ENCODE data around the gene CYP4A11. TPM values are rescaled to one million over a fixed set of nuclear protein-coding genes. Genes with fewer than 3 reads are reported as not detected.
"Not testable (repeated sequence)": the region's sequence is repeated elsewhere in the genome, so short reads cannot be mapped to it uniquely, and the experiment has no call there.

CYP4A11 gene
- total RNA-seq, 1 donor from 2014 or later, result not detected

DNA sequence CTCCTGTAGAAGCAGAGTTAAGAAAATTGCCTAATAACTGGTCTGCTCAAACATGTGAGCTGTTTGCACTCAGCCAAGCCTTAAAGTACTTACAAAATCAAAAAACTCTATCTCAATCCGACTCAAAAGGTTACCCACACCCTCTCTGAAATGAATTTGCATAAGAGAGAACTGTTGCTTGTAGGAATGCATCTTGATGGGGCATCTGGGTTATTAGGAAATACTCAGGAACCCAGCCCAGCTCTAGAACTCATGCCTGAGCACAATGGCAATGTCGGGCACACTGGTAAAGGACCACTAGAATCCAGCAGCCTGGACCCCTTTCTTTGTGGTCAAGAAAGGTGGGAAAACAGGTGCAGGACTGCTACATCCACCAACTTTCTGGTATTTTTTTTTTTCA is 6.4 kb upstream of the CYP4A11 start:
- H3K36me3 Mint-ChIP-seq (ENCODE audit: low read depth); DNase-seq (ENCODE audit: low spot score); H3K9me3 Mint-ChIP-seq; intact Hi-C loops (cut with micrococcal nuclease); H3K4me3 Mint-ChIP-seq; H3K27ac Mint-ChIP-seq: not testable (repeated sequence)
- Mint-ChIP-seq H3K27me3 (ENCODE audit: insufficient read depth) (peaks cover 12% of the 10 kb centered on the region), H3K4me1 (ENCODE audit: low read depth) (peaks cover 18% of the 10 kb centered on the region)

DNA sequence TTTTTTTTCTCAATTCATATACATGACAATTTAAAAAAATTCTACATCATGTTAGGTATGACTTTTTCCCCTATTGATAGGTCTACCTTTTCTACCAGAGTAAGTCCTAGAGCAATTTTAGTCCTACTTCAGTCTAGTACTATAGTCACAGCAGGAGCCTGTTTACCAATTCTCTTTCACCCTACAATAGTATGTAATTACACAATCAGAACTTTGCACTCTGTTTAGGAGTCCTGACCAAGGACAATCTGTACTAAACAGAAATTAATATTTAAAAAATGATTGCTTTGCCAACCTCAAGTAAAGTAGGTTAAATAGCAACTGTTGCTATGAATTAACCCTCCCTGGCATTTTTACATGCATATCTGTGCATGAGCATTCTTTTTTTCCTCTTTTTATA is 810 bp upstream of the CYP4A11 start:
- H3K9me3 Mint-ChIP-seq, result no peaks in the 10 kb centered on the region
- DNase-seq (ENCODE audit: low spot score), result no peak
- H3K27ac Mint-ChIP-seq, result no peak overlapping the region
- H3K36me3 Mint-ChIP-seq (ENCODE audit: low read depth), result no peaks in the 10 kb centered on the region
- H3K4me1 Mint-ChIP-seq (ENCODE audit: low read depth), result no peaks in the 10 kb centered on the region
- no peak overlapping the region for H3K4me3 Mint-ChIP-seq
- peaks cover 9% of the 10 kb centered on the region for H3K27me3 Mint-ChIP-seq (ENCODE audit: insufficient read depth)
- intact Hi-C loops (cut with micrococcal nuclease), result no loop called here

DNA sequence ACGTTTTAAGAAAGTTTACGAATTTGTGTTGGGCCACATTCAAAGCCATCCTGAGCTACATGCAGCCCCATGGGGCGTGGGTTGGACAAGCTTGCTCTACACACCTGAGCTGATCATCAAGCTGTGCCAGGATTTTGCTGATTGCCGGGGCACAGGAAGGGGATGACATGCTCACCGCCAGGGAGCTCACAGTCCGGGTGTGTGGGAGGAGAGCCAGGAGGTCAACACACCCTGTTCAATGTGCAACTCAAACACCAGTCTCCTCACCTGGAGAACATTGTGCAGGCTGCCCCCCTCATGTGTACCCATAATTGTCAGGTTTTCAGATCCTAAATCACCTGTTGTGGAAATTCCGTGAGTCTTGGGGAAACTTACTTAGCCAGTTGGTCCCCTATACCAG is 969 bp downstream of the CYP4A11 start:
- no peaks in the 10 kb centered on the region for H3K9me3 Mint-ChIP-seq
- no peak for DNase-seq (ENCODE audit: low spot score)
- H3K4me1 Mint-ChIP-seq (ENCODE audit: low read depth), result no peaks in the 10 kb centered on the region
- peaks cover 9% of the 10 kb centered on the region for H3K27me3 Mint-ChIP-seq (ENCODE audit: insufficient read depth)
- intact Hi-C loops (cut with micrococcal nuclease), result no loop called here
- no peak overlapping the region for H3K4me3 Mint-ChIP-seq
- no peaks in the 10 kb centered on the region for H3K36me3 Mint-ChIP-seq (ENCODE audit: low read depth)
- H3K27ac Mint-ChIP-seq, result no peak overlapping the region

DNA sequence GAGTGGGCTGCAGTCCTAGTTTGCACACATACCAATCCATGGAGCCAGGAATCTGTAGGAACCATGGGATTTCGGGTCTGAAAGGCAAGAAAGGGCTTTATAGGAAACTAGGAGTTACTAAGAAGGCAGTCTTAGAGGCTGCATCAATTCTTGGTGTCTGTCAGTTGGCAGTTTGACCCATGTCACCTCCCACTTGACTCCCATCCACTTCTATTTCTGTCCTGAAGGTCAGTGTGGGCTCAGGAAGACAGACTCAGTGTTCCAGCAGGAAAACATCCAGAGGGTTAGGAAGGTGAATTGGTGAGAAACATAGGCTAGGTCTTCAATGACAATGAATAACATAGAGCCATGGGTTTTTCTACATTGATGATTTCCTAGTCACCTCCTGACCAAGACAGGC is 4.0 kb downstream of the CYP4A11 start:
- Mint-ChIP-seq H3K27me3 (ENCODE audit: insufficient read depth) (peaks cover 3% of the 10 kb centered on the region), H3K9me3 (no peaks in the 10 kb centered on the region), H3K4me1 (ENCODE audit: low read depth) (no peaks in the 10 kb centered on the region), H3K27ac (no peak overlapping the region), H3K4me3 (no peak overlapping the region), H3K36me3 (ENCODE audit: low read depth) (no peaks in the 10 kb centered on the region)
- no peak for DNase-seq (ENCODE audit: low spot score)
- intact Hi-C loops (cut with micrococcal nuclease), result no loop called here

DNA sequence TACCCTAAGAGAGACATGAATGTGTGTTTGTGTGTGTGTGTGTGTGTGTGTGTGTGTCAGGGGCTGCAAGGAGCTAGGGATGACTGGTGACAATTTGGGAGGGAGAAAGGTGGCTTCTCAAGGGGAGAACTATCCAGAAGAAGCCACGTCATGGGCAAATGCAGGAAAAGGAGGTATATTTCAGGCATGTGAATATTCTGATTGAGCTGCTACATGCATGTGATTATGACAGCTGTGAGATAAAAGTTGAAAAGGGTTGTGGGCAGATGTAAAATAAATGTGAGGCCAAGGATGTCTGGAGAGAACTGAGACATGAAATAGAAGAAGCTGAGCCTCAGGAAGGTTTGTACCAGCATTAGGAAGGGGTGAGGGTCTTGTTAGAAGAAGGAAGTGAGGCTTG is 4.5 kb downstream of the CYP4A11 start:
- Mint-ChIP-seq H3K27me3 (ENCODE audit: insufficient read depth) (peaks cover 3% of the 10 kb centered on the region), H3K36me3 (ENCODE audit: low read depth) (no peaks in the 10 kb centered on the region)

DNA sequence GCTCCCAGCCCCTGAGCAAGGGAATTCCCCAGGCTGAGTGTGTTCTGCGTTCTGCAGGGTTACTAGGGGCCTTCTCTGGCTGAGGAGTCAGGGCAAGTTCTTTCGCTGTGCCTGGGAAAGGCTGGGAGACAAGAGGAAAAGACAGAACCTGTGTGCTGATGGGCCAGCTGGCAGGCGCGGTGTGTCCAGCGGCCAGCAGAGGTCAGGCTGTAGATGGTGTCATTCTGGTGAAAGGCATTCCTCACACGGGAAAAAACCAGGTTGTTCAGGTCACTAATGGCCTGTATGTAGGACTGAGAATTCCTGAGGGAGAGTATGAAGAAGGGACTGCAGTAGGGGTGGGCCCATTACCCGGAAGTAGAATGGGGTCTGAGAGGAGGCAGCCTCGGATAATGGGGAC is 6.4 kb downstream of the CYP4A11 start:
- intact Hi-C loops (cut with micrococcal nuclease); H3K36me3 Mint-ChIP-seq (ENCODE audit: low read depth); H3K27ac Mint-ChIP-seq; H3K4me1 Mint-ChIP-seq (ENCODE audit: low read depth); DNase-seq (ENCODE audit: low spot score); H3K4me3 Mint-ChIP-seq; H3K27me3 Mint-ChIP-seq (ENCODE audit: insufficient read depth); H3K9me3 Mint-ChIP-seq: not testable (repeated sequence)

More for the DNA sequence above, 4.5 kb downstream of the CYP4A11 start:
- Mint-ChIP-seq H3K4me3 (no peak overlapping the region), H3K4me1 (ENCODE audit: low read depth) (no peaks in the 10 kb centered on the region), H3K9me3 (no peaks in the 10 kb centered on the region), H3K27ac (no peak overlapping the region)
- DNase-seq (ENCODE audit: low spot score), result no peak
- intact Hi-C loops (cut with micrococcal nuclease), result no loop called here

DNA sequence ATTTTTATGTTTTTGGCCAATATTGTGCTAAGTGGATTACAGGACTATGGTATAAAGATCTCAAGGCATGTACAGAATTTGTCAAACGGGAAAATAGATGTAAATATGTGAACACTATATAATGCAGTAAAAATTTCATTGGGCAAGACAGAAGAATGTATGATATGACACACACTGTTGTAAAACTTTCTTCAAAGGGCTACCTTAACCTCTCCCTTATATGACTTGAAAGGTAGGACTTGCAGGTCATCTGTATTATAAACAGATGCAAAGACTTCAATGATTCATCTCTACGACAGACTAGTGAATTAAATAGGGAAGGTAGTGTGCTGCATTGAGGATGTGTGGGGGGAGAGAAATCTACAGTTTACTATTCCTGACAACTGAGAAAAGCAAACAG is 9.3 kb downstream of the CYP4A11 start:
- H3K4me3 Mint-ChIP-seq; H3K27me3 Mint-ChIP-seq (ENCODE audit: insufficient read depth); H3K27ac Mint-ChIP-seq; intact Hi-C loops (cut with micrococcal nuclease); H3K9me3 Mint-ChIP-seq; H3K36me3 Mint-ChIP-seq (ENCODE audit: low read depth); DNase-seq (ENCODE audit: low spot score); H3K4me1 Mint-ChIP-seq (ENCODE audit: low read depth): not testable (repeated sequence)

DNA sequence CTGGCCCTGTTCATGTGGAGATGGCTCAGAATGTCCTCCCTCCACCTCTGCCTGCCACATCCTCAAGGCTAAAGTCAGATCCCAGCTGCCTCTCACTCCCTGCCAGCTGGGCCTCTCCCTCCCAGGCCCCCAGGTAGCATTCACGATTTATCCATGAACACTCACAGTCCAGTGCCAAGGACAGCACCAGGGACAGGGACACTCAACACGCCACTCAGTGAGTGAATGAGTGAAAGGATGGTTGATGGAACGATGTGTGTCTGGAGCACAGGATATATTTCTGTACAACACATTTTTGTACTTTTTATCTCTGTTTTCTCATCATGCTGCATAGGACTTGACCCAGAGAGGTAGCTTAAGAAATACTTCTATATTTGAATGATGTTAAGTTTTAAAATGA is 10.1 kb downstream of the CYP4A11 start:
- no peaks in the 10 kb centered on the region for H3K36me3 Mint-ChIP-seq (ENCODE audit: low read depth)
- no peak overlapping the region for H3K27ac Mint-ChIP-seq
- no peaks in the 10 kb centered on the region for H3K4me1 Mint-ChIP-seq (ENCODE audit: low read depth)
- H3K4me3 Mint-ChIP-seq, result no peak overlapping the region
- no peaks in the 10 kb centered on the region for H3K9me3 Mint-ChIP-seq
- intact Hi-C loops (cut with micrococcal nuclease), result no loop called here
- no peak for DNase-seq (ENCODE audit: low spot score)
- no peaks in the 10 kb centered on the region for H3K27me3 Mint-ChIP-seq (ENCODE audit: insufficient read depth)

DNA sequence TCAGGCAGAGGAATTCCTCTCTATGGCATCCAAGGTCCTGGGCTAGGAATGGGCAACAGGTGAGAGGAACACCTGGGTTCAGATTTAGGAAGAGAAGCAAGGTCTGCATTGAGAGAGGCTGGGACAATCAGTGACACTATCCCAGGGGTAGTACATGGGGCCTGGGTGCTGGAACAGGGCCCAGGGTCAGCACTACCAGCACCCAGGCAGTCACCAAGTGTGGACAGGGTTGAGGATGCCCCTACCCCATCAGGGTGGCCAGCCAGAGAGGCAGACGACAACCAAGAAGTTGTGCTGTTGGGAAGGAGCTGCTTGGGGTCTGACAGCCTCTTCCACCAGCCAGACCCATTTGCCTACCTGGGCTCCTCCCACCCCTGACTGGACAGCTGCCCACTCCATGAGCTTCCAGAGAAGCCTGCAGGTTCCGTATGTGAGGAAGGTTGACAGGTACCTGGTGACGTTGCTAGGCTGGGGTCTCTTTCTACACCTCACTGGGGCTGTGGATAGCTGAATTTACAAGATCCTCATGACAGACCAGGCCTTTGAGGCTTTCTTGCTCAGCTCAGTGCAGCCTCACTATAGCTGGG is 13.9 kb downstream of the CYP4A11 start:
- Mint-ChIP-seq H3K27ac (no peak overlapping the region), H3K27me3 (ENCODE audit: insufficient read depth) (peaks cover 8% of the 10 kb centered on the region), H3K4me3 (no peak overlapping the region), H3K9me3 (no peaks in the 10 kb centered on the region), H3K4me1 (ENCODE audit: low read depth) (no peaks in the 10 kb centered on the region), H3K36me3 (ENCODE audit: low read depth) (no peaks in the 10 kb centered on the region)
- intact Hi-C loops (cut with micrococcal nuclease), result no loop called here
- DNase-seq (ENCODE audit: low spot score), result no peak

DNA sequence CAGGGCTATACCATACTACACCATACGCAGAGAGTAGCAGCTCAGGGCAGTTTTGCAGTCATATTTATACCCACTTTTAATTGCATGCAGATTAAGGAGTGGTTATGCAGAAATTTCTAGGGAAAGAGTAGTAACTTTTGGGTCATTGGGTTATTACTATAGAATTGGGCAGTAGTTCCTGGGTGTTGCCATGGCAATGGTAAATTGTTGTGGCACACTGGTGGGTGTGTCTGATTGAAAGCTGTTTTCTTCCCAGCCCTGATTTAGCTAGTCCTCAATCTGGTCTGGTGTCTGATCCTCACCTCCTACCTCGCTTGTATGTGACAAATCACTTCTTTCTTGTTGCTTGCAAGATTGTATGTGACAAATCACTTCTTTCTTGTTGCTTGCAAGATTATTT is 30.5 kb downstream of the CYP4A11 start:
- intact Hi-C loops (cut with micrococcal nuclease), result no loop called here
- H3K27me3 Mint-ChIP-seq (ENCODE audit: insufficient read depth), result no peaks in the 10 kb centered on the region
- no peaks in the 10 kb centered on the region for H3K4me1 Mint-ChIP-seq (ENCODE audit: low read depth)
- H3K36me3 Mint-ChIP-seq (ENCODE audit: low read depth), result no peaks in the 10 kb centered on the region
- no peak for DNase-seq (ENCODE audit: low spot score)
- H3K27ac Mint-ChIP-seq, result no peak overlapping the region
- H3K4me3 Mint-ChIP-seq, result no peak overlapping the region
- peaks cover 3% of the 10 kb centered on the region for H3K9me3 Mint-ChIP-seq

DNA sequence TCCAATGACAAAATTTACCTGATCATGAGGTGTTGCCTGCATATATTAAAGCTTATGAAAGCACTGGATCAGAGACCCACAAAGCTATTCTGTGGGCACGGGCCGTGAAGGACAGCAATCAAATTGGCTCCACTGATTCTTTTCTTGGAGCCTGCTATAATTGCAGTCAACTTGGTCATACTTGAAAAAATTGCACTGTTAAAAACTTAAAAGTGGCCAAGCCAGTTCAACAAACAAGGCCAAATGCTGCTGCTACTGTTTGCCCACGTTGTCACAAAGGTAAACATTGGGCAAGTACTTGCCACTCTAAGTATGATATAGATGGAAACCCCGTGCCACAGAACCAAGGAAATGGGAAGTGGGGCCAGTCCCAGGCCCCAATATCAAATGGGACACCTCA is 37.8 kb downstream of the CYP4A11 start:
- H3K27ac Mint-ChIP-seq, result no peak overlapping the region
- no peaks in the 10 kb centered on the region for H3K4me1 Mint-ChIP-seq (ENCODE audit: low read depth)
- no peaks in the 10 kb centered on the region for H3K27me3 Mint-ChIP-seq (ENCODE audit: insufficient read depth)
- peaks cover 3% of the 10 kb centered on the region for H3K9me3 Mint-ChIP-seq
- no peaks in the 10 kb centered on the region for H3K36me3 Mint-ChIP-seq (ENCODE audit: low read depth)
- no peak for DNase-seq (ENCODE audit: low spot score)
- no peak overlapping the region for H3K4me3 Mint-ChIP-seq
- intact Hi-C loops (cut with micrococcal nuclease), result no loop called here

DNA sequence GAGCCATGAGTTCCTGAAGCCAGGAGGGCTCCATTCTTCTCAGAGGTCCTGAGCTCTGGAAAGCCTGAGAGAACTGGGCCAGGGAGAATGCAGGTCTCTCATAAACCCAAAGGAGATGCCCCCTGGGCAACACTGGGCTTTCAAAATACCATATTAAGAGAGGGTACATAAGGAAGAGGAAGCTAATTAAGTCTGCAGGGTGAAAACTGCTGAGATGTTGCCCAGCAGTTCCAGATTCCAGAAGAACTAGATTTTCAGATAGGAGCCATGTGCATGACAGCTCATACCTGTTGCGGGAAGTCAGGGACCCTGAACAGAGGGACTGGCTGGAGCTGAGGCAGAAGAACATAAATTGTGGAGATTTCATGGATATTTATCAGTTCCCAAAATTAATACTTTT is 40.9 kb downstream of the CYP4A11 start:
- Mint-ChIP-seq H3K9me3 (no peaks in the 10 kb centered on the region), H3K4me1 (ENCODE audit: low read depth) (no peaks in the 10 kb centered on the region), H3K4me3 (no peak overlapping the region), H3K27me3 (ENCODE audit: insufficient read depth) (no peaks in the 10 kb centered on the region), H3K36me3 (ENCODE audit: low read depth) (no peaks in the 10 kb centered on the region), H3K27ac (no peak overlapping the region)
- intact Hi-C loops (cut with micrococcal nuclease), result no loop called here
- no peak for DNase-seq (ENCODE audit: low spot score)

DNA sequence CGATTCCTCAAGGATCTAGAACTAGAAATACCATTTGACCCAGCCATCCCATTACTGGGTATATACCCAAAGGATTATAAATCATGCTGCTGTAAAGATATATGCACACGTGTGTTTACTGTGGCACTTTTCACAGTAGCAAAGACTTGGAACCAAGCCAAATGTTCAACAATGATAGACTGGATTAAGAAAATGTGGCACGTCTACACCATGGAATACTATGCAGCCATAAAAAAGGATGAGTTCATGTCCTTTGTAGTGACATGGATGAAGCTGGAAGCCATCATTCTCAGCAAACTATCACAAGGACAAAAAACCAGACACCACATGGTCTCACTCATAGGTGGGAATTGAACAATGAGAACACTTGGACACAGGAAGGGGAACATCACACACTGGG is 59.6 kb downstream of the CYP4A11 start:
- H3K27me3 Mint-ChIP-seq (ENCODE audit: insufficient read depth); H3K36me3 Mint-ChIP-seq (ENCODE audit: low read depth); H3K4me3 Mint-ChIP-seq; H3K27ac Mint-ChIP-seq; H3K4me1 Mint-ChIP-seq (ENCODE audit: low read depth); DNase-seq (ENCODE audit: low spot score); intact Hi-C loops (cut with micrococcal nuclease); H3K9me3 Mint-ChIP-seq: not testable (repeated sequence)

Measured in activated T-helper 1 cell treated with anti-CD3 and anti-CD28 coated beads, Interleukin-12 subunit alpha, Interleukin-12 subunit beta, Interleukin-2, Interleukin-4 antibody, amounts not matched to agents 30 ng/mL and 10 ng/mL and 1 ng/mL, durations not matched to agents 14 hours and 24 hours and 36 hours (primary cell).